Activated T-helper 1 cell treated with Interleukin-2 at 50 U/mL for 16 hours (primary cell): ENCODE data around the gene DNAJB11.
"Not testable (repeated sequence)": the region's sequence is repeated elsewhere in the genome, so short reads cannot be mapped to it uniquely, and the experiment has no call there.

Experiments
- DNase-seq: peaks from one replicate; pipeline ENCODE4 v3.0.0-alpha.2; 2020; ENCODE audit warnings: low read depth

The DNAJB11 gene

DNA sequence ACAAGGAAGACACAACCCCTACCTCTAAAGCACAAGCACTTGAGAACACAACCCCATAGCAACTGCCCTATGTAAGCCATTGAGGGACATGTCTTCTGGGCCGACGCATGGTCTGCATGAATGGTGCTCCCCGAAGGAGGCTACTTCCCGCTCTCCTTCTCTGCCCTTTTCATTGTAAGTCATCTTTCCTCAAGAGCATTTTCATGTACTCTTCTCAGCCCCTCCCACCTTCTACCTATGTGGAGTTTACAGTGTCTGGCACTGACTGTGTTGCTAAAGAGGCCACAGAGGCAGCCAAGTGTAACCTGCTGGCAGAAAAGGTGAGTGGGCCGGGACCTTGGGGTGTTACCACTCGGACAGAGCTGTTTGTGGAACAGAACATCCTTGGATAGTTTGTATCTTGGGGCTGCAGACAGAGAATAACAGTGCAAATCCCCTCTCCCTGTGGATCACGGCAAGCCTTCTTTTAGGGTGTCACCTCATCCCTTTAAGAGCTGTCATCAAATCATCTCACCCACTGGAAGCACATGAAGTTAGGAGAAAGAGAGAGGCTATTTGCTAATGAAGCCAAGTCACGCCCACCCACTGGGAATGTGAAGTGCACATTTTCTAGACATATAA lies 47.9 kb downstream of the DNAJB11 start:
- DNase-seq, result no peak

DNA sequence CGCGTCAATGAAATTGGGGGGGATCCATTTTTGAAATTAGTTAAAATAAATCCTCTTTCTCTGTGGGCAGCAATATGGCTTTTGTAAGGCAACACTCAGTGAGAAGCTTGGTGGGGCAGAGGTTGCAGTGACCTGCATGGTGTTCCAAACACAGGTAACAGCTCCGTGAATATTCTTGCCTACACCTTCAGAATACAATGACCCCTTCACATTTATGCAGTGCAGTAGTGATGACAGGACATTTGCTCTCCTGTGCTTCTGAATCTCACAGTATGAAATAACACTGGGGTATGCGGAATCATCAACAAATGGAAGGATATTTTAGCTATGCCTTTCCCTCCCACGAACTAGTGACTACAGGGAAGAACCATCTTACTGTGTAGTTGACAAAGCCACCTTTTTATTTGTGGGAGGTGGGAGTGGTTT lies 49.3 kb downstream of the DNAJB11 start:
- no peak for DNase-seq

DNA sequence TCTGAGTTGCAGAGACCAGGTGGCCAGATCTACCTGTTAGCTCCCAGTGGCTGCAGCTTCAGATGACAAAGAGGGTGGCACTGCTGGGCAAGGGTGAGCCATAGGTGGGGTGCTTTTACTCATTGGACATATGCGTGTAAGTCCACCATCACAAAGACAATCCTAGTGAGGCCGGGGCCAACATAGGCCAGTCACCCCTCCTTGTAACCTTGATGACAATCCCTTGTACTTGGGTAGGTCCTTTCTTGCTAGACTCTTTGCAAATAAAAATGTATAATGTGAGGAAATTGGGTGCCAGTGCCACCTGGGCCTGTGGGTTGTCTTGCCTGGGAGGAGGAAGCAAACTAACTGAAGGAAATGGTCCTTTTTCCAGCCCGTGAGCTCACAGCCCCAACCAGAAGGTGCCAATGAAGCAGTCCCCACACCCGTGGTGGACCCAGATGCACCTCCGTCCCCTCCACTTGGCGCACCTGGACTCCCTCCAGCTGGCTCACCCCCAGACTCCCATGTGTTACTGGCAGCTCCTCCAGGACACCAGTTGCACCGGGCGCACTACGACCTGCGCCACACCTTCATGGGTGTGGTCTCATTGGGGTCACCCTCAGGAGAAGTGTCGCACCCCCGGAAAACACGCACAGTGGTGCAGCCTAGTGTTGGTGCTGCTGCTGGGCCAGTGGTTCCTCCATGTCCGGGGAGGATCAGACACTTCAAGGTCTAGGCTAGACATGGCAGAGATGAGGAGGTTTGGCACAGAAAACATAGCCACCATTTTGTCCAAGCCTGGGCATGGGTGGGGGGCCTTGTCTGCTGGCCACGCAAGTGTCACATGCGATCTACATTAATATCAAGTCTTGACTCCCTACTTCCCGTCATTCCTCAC lies 49.9 kb downstream of the DNAJB11 start:
- no peak for DNase-seq

DNA sequence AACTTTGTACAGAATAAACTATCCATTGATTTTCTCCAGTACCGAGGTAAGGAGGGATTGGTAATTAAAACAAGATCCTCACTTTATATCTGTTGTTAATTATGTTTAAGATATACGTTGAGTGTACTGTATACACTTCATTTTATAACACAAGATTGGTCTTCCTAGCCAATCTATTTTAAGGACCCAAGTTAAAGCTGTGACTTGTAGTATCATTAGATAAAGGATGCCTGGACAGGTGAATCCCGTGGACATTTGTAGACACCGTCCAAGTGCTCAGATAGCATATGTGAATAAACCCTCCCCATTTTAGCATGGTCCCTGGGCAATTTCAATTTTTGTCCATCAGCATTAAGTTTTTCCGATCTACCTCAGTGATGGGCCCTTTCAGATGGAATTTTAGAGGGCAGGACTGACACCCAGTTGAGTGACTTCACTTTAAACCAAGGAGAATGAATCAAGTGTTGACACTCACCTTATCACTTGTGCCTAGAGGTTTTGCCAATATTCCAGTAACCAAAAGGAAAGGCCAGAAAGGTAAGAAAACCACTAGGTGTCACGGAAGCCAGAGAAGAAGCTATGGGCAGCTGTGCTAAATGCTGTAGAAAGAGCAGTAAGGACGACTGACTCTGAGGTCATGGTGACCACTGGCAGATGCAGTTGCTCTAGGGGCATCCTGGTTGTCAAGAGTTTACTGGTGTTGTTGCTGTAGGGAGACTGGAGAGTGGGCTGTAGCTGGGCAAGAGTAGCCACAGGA lies 51.6 kb downstream of the DNAJB11 start:
- no peak for DNase-seq

DNA sequence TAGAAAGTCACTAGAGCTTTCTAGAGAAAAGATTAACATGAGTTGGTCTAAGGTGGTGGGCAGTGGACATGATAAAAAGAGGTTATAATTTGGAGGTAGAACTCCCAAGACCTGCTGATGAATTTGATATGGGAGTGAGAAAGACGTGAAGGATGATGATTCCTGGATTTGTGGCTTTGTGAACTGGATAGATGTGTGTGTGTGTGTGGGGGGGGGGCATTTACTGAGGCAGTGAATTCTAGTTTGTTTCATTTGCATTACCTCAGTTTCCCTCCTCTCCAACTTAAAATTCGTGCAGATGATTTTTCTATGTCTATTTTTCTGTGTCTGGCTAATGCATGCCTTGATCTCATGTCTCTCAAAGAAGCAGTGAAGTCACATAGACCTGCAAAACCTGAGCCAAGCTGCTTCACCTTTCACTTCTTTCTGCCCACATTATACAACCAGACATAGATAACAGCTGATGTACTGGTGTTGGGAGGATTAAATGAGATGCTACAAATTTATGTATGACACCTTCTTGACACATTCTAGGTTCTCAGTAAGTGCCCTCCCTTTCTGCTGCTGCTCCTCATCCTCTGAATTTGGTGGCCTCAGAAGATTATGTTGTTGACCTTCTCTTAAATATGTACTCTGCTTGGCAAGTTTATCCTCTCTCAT lies 52.3 kb downstream of the DNAJB11 start:
- no peak for DNase-seq

DNA sequence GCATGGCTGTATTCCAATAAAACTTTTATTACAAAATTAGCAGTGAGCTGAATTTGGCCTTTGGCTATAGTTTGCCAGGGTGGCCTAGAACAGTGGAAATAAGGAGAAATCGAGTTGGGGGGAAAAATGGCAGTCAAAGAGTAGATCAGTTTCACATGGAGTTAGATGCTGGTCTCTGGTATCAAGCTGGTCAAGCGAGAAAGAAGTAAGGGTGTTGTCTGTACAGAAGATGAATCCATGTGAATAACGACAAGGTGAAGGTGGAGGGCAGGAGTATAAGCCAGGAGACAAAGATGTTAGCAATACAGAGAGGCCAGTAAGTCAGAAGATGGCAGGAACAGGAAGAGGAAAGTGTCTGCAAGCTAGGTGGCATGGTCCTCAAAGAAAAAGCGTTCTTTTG lies 54.1 kb downstream of the DNAJB11 start:
- no peak for DNase-seq

DNA sequence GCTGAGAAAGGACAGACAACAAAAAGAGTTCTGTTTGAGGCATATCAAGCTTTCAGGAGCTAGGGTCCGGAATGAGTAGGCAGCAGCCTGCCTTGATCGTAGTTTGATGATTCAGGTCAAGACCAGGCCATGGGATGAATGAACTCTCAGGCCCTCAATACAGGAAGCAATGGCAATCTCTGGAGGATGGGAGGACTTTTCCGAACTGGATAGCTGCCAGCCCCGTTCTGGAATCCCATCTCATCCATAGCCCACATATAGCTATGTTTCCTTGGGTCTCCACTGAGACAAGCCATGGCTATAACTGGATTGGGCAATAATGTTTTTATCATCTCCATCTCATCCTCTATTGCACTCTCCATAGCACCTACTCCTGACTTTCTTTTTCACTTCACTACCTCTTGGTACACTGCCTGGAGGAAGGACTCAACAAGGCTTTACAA lies 55.1 kb downstream of the DNAJB11 start:
- DNase-seq, result no peak

DNA sequence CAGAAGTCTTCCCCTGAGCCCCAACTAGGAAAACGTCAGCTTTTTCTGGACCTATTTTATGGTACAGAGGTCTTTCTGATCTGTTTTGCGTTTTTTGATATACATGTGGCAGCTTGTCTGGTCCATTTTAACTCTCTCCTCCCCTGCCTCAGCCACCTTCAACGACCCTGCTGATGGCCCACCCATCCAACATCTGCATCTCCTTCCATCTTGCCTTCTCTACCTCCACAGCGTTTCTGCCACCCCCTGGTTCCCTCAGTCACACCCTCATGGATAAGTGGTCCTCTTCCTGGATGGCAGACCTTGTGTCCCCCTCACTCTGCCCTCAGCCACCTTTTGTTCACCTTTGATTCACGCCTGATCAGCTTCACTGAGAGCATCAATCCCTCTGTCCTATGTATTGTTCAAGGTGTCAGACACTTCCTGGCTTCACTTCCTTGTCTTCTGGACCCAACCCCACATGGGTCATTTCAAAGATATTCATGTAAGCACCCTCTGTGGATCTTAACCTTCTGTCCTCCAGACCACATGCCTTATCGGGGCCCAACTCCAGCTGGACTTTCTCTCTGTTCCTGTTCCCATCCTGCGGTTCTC lies 55.8 kb downstream of the DNAJB11 start:
- DNase-seq, result no peak

DNA sequence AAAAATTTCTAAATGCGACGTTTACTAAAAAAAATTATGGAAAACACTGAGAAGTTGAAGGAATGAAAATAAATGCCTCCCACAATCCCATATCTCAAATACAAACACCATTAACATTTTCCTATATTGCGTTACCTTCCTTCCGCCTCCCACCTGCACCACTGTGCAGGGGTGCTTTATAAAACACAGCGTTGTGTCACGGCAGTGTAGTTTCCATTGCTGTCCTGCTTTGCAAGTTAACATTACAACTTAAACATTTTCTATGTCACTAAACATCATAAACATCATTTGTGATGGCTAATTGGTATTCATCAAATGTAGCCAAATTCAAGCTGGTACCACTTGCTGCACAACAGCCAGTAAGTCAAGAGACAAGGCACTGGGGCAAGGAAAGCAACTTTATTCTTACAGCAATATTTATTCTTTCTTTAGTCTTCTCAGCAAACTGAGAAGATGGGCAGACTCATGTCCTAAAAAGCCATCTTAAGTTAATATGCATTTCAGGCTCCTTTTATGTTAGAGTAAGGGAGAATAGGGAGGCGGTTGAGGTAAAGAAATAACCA lies 57.4 kb downstream of the DNAJB11 start:
- no peak for DNase-seq

DNA sequence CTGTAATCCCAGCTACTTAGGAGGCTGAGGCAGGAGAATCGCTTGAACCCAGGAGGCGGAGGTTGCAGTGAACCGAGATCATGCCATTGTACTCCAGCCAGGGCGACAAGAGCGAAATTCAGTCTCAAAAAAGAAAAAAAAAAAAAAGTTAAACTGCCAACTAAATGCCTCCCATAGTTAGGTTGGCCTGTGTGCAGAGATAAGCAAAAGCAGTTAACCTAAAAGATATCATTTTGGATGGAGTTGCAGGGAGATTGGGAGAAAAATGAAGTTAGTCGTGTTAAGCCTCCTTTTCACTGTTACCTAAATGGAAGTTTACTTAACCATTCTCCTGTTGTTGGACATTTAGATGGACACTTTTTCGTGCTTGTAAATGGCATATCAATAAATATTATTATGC lies 58.2 kb downstream of the DNAJB11 start:
- DNase-seq, result no peak

DNA sequence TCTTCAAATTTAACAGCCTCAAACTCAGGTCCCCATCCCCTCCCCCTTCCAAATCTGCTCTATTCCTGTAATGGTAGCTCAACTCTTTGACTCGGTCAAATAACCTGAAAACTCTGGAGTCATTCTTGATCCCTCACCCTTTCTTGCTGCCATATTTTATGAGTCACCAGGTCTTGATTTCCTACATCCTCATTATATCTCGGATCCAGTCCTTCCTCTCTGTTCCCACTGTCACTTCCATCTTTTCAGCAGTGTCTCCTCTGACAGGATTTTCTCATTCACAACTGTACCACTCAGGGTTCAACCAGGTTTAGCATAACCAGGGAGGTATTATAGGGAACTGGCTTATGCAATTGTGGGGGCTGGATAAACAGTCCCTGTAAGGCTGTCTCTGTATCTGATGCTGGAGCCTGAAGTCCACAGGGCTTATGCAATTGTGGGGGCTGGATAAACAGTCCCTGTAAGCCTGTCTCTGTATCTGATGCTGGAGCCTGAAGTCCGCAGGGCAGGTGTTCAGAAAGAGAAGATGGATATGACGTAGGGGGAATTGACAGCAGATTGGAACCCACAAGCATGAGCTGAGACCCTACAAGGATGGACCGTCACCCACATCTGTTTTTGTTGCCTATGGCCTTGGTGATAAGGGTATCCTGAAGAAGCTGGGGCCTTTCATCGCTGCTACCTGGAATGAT lies 60.6 kb downstream of the DNAJB11 start:
- no peak for DNase-seq

DNA sequence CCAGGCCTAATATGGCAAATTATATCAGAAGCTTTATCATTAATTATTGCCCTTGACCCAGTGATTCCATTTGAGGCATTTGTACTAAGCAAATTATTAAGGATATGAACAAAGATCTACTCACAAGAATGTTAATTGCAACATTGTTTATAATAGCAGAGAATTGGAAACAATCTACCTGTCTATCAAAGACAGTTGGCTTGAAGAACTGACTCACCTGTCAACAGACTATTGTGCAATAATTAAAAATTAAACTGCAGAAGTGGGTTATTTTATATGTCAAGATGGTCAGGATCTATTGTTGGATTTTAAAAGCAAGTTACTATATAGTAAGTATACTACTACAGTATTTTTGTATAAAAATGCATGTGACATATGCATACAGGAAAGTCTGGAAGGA lies 63.0 kb downstream of the DNAJB11 start:
- DNase-seq, result no peak

DNA sequence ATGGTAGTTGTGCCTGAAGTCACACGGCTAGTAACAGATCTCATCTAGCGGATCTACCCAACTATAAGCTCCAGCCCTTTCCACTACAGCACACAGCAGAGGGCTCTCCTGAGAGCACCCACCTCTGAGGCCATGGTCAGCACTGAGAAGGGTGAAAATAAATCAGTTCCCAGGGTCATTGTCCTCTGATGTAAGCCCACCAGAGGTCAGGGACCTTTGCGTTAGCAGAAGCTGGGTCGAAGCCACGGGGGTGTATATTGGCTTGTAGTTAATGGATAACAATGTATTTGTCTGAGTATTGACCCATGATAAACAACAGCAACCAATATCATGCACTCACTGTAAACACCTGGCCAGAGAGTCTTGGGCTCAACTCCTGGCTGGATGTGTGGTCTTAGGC lies 63.7 kb downstream of the DNAJB11 start:
- DNase-seq, result not testable (repeated sequence)
